ENCODE results near the gene HRAS.

HRAS gene

GRCh38 chr11:553083-553987, 18.0 kb upstream of the HRAS start:
- DNase-seq (ENCODE audit: low read depth): no peak

- no peak for DNase-seq (ENCODE audit: low read depth)
These were observed 16.2 kb upstream of the HRAS start for GRCh38 chr11:551596-551995.

GRCh38 chr11:551131-551530, 15.8 kb upstream of the HRAS start:
- DNase-seq (ENCODE audit: low read depth): no peak

GRCh38 chr11:550746-551085, 15.3 kb upstream of the HRAS start:
- DNase-seq (ENCODE audit: low read depth): no peak

GRCh38 chr11:550021-550745, 14.8 kb upstream of the HRAS start:
- DNase-seq (ENCODE audit: low read depth): no peak

GRCh38 chr11:548700-549603, 13.6 kb upstream of the HRAS start:
- DNase-seq (ENCODE audit: low read depth): peak; percentile 16

- no peak for DNase-seq (ENCODE audit: low read depth)
These were observed 9.8 kb upstream of the HRAS start for GRCh38 chr11:545171-545570.

GRCh38 chr11:544817-545166, 9.4 kb upstream of the HRAS start:
- no peak for DNase-seq (ENCODE audit: low read depth)

- DNase-seq (ENCODE audit: low read depth): no peak
These were observed 6.1 kb upstream of the HRAS start for GRCh38 chr11:541433-541885.

- DNase-seq (ENCODE audit: low read depth): no peak
These were observed 5.4 kb upstream of the HRAS start for GRCh38 chr11:540583-541432.

GRCh38 chr11:539971-540481, 4.7 kb upstream of the HRAS start:
- no peak for DNase-seq (ENCODE audit: low read depth)

GRCh38 chr11:538431-539051, 3.2 kb upstream of the HRAS start:
- DNase-seq (ENCODE audit: low read depth): no peak

GRCh38 chr11:537622-538430, 2.5 kb upstream of the HRAS start:
- no peak for DNase-seq (ENCODE audit: low read depth)

GRCh38 chr11:536841-537621, 1.7 kb upstream of the HRAS start, which contains the start of gene LRRC56:
TSS of gene LRRC56 (plus strand) at chr11:537527. CDS start at chr11:540685, 3,158 bp downstream.
- DNase-seq (ENCODE audit: low read depth): peak; percentile 76

GRCh38 chr11:535210-535518, 212 bp downstream of the HRAS start:
- DNase-seq (ENCODE audit: low read depth): no peak

GRCh38 chr11:534396-535209, 773 bp downstream of the HRAS start:
- peak; percentile 11 for DNase-seq (ENCODE audit: low read depth)

GRCh38 chr11:533586-534395, 1.6 kb downstream of the HRAS start:
- DNase-seq (ENCODE audit: low read depth): no peak
